H1 (cell line): Measurements from ENCODE around the gene SPIRE2. TPM values are rescaled to one million over a fixed set of nuclear protein-coding genes. Genes with fewer than 3 reads are reported as not detected.

Experiments used
- CTCF ChIA-PET: fragments of 300-600 bp; sonication (Branson Sonifier 250); formaldehyde crosslinking; loops from one replicate; lab custom pipeline; 2021; ENCODE audit not compliant: partially characterized antibody; lab: Charles Lee
- POLR2A ChIA-PET: fragments of 300-600 bp; sonication (Branson Sonifier 250); formaldehyde crosslinking; loops from one replicate; lab custom pipeline; 2021; ENCODE audit warnings: inconsistent platforms; ENCODE audit not compliant: partially characterized antibody; lab: Charles Lee
- DNase-seq, 2 experiments: peaks; one replicate each; pipeline versions ENCODE4 v3.0.0 to v3.0.0-alpha.2; 2010 to 2022; ENCODE audit warnings: low spot score in 2 of 2, low read depth in 1 of 2, mixed read lengths in 1 of 2
- FAIRE-seq: peaks from 2 replicates; lab custom pipeline; 2011; peaks lifted over from hg19 to GRCh38; lab: Jason Lieb, UNC
- H2AFZ ChIP-seq: 2 replicates; pipeline ENCODE4 v1.8.1; 2012; ENCODE audit warnings: low read length, inconsistent platforms
- H2AK5ac ChIP-seq: 2 replicates; pipeline ENCODE4 v1.6.1; 2013; ENCODE audit warnings: low read depth, low read length
- H2BK120ac ChIP-seq: replicated peaks from 2 replicates; pipeline ENCODE3; 2013; ENCODE audit warnings: low read depth, low read length, inconsistent platforms
- H2BK12ac ChIP-seq: 2 replicates; pipeline ENCODE4 v1.6.1; 2013; ENCODE audit warnings: low read depth, low read length
- H2BK15ac ChIP-seq: 2 replicates; pipeline ENCODE4 v1.6.1; 2013; ENCODE audit warnings: low read length
- H2BK20ac ChIP-seq: 2 replicates; pipeline ENCODE4 v1.6.1; 2013; ENCODE audit warnings: low read length
- H2BK5ac ChIP-seq: 2 replicates; pipeline ENCODE4 v1.6.1; 2013; ENCODE audit warnings: low read depth, low read length
- H3K14ac ChIP-seq: 2 replicates; pipeline ENCODE4 v1.6.1; 2013; ENCODE audit warnings: inconsistent platforms; ENCODE audit not compliant: insufficient read length
- H3K18ac ChIP-seq: 2 replicates; pipeline ENCODE4 v1.6.1; 2013; ENCODE audit warnings: low read length; ENCODE audit errors: extremely low read depth
- H3K23ac ChIP-seq: 2 replicates; pipeline ENCODE4 v1.6.1; 2013; ENCODE audit warnings: inconsistent platforms; ENCODE audit not compliant: insufficient read length
- H3K23me2 ChIP-seq: 2 replicates; pipeline ENCODE4 v1.6.1; 2013; ENCODE audit warnings: low read depth, low read length
- H3K27ac ChIP-seq: 2 replicates; pipeline ENCODE4 v1.6.1; 2011; ENCODE audit warnings: low read depth, low read length, inconsistent platforms
- H3K27me3 ChIP-seq, 4 experiments: replicated peaks in 1 of 4; 1 replicate in 1 of 4; 2 replicates in 3 of 4; pipeline versions ENCODE4 v1.6.1 to v1.8.1; 2011 to 2013; ENCODE audit warnings: low read length in 3 of 4, mild to moderate bottlenecking in 3 of 4, inconsistent platforms in 2 of 4, mixed read lengths in 2 of 4, moderate library complexity in 1 of 4; ENCODE audit not compliant: control insufficient read depth in 3 of 4, insufficient read depth in 3 of 4; ENCODE audit errors: extremely low read depth in 1 of 4
- H3K36me3 ChIP-seq, 4 experiments: 2 replicates each; pipeline versions ENCODE4 v1.6.1 to v1.8.1; 2011 to 2013; ENCODE audit warnings: mild to moderate bottlenecking in 4 of 4, low read length in 3 of 4, moderate library complexity in 2 of 4, control low read depth in 1 of 4, inconsistent platforms in 1 of 4; ENCODE audit not compliant: insufficient read depth in 4 of 4, control insufficient read depth in 2 of 4
- H3K4ac ChIP-seq: replicated peaks from 2 replicates; pipeline ENCODE3; 2013; ENCODE audit warnings: low read length, low read depth, mixed read lengths, inconsistent platforms; ENCODE audit not compliant: insufficient read length
- H3K4me1 ChIP-seq, 4 experiments: replicated peaks in 1 of 4; 1 replicate in 1 of 4; 2 replicates in 3 of 4; pipeline versions ENCODE4 v1.6.1 to v1.8.1; 2011 to 2013; ENCODE audit warnings: low read length in 3 of 4, inconsistent platforms in 2 of 4, mixed read lengths in 1 of 4; ENCODE audit not compliant: insufficient read depth in 4 of 4, control insufficient read depth in 3 of 4
- H3K4me2 ChIP-seq, 2 experiments: 2 replicates each; pipeline versions ENCODE4 v1.6.1 to v1.8.1; 2011 to 2013; ENCODE audit warnings: low read depth in 2 of 2, low read length in 2 of 2, control low read depth in 1 of 2, inconsistent platforms in 1 of 2, mild to moderate bottlenecking in 1 of 2; ENCODE audit not compliant: insufficient read depth in 1 of 2
- H3K4me3 ChIP-seq, 4 experiments: fragments of 200-600, 300-600 bp in 1 of 4; sonication (generic), shearing (Covaris generic), sonication (Bioruptor Twin) in 1 of 4; 2 replicates each; pipeline versions ENCODE4 v1.5.1 to v1.8.1; 2011 to 2016; ENCODE audit warnings: low read length in 4 of 4, low read depth in 3 of 4, control low read depth in 2 of 4, inconsistent platforms in 2 of 4, mild to moderate bottlenecking in 2 of 4, mixed read lengths in 1 of 4, moderate library complexity in 1 of 4; ENCODE audit not compliant: insufficient read depth in 2 of 4; ENCODE audit errors: extremely low read depth in 1 of 4
- H3K56ac ChIP-seq: replicated peaks from 2 replicates; pipeline ENCODE3; 2013; ENCODE audit warnings: low read depth, mild to moderate bottlenecking, mixed read lengths, low read length, inconsistent platforms; ENCODE audit not compliant: insufficient read length
- H3K79me1 ChIP-seq: 2 replicates; pipeline ENCODE4 v1.6.1; 2013; ENCODE audit warnings: low read depth, low read length, control low read depth
- H3K79me2 ChIP-seq, 2 experiments: 2 replicates each; pipeline versions ENCODE4 v1.6.1 to v1.8.1; 2012 to 2013; ENCODE audit warnings: low read length in 2 of 2, mild to moderate bottlenecking in 2 of 2, inconsistent platforms in 1 of 2; ENCODE audit not compliant: insufficient read depth in 2 of 2, control insufficient read depth in 1 of 2
- H3K9ac ChIP-seq, 4 experiments: replicated peaks in 1 of 4; 1 replicate in 1 of 4; 2 replicates in 3 of 4; pipeline versions ENCODE4 v1.6.1 to v1.8.1; 2011 to 2013; ENCODE audit warnings: low read depth in 3 of 4, low read length in 3 of 4, control low read depth in 2 of 4, mild to moderate bottlenecking in 2 of 4, moderate library complexity in 2 of 4, inconsistent platforms in 1 of 4; ENCODE audit errors: extremely low read depth in 1 of 4
- H3K9me3 ChIP-seq, 2 experiments: 2 replicates each; pipeline versions ENCODE4 v1.6.1 to v1.8.1; 2012 to 2013; ENCODE audit warnings: mild to moderate bottlenecking in 2 of 2, moderate library complexity in 2 of 2, control low read depth in 1 of 2, inconsistent platforms in 1 of 2, low read depth in 1 of 2, low read length in 1 of 2, mixed read lengths in 1 of 2; ENCODE audit not compliant: insufficient read depth in 2 of 2
- H4K20me1 ChIP-seq, 2 experiments: replicated peaks in 1 of 2; 2 replicates each; pipeline versions ENCODE3 to v1.8.1; 2011 to 2013; ENCODE audit warnings: inconsistent platforms in 2 of 2, low read length in 2 of 2, mild to moderate bottlenecking in 1 of 2; ENCODE audit not compliant: insufficient read depth in 2 of 2, control insufficient read depth in 1 of 2
- H4K5ac ChIP-seq: 2 replicates; pipeline ENCODE4 v1.6.1; 2013; ENCODE audit warnings: low read length, low read depth, mixed read lengths, inconsistent platforms; ENCODE audit not compliant: insufficient read length
- H4K8ac ChIP-seq: 2 replicates; pipeline ENCODE4 v1.8.0; 2013; ENCODE audit warnings: mild to moderate bottlenecking, moderate library complexity, low read length, inconsistent platforms; ENCODE audit not compliant: insufficient read depth; ENCODE audit errors: extremely low read depth
- H4K91ac ChIP-seq: replicated peaks from 2 replicates; pipeline ENCODE3; 2013; ENCODE audit warnings: low read length, mixed read lengths, inconsistent platforms; ENCODE audit not compliant: insufficient read length
- CEBPB ChIP-seq: IDR thresholded peaks from 2 replicates; pipeline ENCODE4 v1.6.1; 2012; ENCODE audit warnings: low read depth, low read length
- SP4 ChIP-seq: IDR thresholded peaks from 2 replicates; pipeline ENCODE4 v1.6.1; 2012; ENCODE audit warnings: low read length, inconsistent platforms
- ZNF274 ChIP-seq: IDR thresholded peaks from 2 replicates; pipeline ENCODE4 v1.7.0; 2012; ENCODE audit warnings: low read length, borderline replicate concordance; ENCODE audit errors: extremely low read depth
- WGBS, 2 experiments: shearing (Covaris generic) in 1 of 2; methylation state at CpG; one replicate each; pipeline versions ENCODE4 v1.1.6 to v1.1.7; 2013 to 2015; ENCODE audit warnings: low lambda C conversion rate in 2 of 2, mixed read lengths in 2 of 2, inconsistent platforms in 1 of 2, low coverage in 1 of 2, missing lambda C conversion rate in 1 of 2; ENCODE audit not compliant: insufficient replicate concordance in 2 of 2, insufficient coverage in 1 of 2, insufficient read length in 1 of 2; ENCODE audit errors: extremely low coverage in 1 of 2, missing lambda C conversion rate in 1 of 2; 5-methylcytosine and 5-hydroxymethylcytosine counted together
- polyA plus RNA-seq, 7 experiments: library from polyadenylated mRNA; depleted of rRNA in 3 of 7; stranded (reverse) in 5 of 7; unstranded in 2 of 7; fragments of >200 nt in 5 of 7; fragments of 200-250 nt in 2 of 7; gene quantifications; 1 replicate in 5 of 7; 2 replicates in 1 of 7; 4 replicates in 1 of 7; pipeline versions ENCODE4 v1.2.1 to v1.2.3, GENCODE V29; 2011 to 2013; ENCODE audit warnings: missing spikeins in 2 of 7, mixed read lengths in 2 of 7
- total RNA-seq: library from RNA; stranded (reverse); fragmentation: NEBNext Ultra II Directional; extraction: Animal tissue kit (Norgen Biotek cat#: 25700); gene quantifications from 2 replicates; pipeline ENCODE4 v1.2.1, GENCODE V29; 2021
- TF ChIP-seq, protein P1 (sequence below): IDR thresholded peaks from 2 replicates; pipeline ENCODE4 v1.6.1; 2011; ENCODE audit warnings: low read depth, mild to moderate bottlenecking, low read length; ENCODE audit not compliant: insufficient read depth

SPIRE2 gene
- total and polyA plus RNA-seq, 2 of the 8 experiments (the other 6 are each of a cell fraction or from before 2014, with no cell fraction given), result 7.4 to 15.4 TPM

DNA sequence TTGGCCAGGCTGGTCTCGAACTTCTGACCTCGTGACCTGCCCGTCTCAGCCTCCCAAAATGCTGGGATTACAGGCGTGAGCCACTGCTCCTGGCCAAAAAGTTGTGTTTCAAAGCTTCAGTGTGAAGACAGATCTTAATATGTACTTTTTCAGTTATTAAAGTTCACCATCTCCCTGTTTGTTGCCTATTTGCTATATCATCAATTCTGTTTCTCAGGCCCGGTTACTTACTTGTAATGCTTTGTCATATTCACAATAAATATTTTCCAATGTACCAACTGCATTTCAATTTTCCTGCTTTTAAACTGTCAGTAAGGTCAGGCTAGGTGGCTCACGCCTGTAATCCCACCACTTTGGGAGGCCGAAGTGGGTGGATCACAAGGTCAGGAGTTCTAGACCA is 34.3 kb upstream of the SPIRE2 start:
- 93% methylated on average over 7 of the region's 7 CpGs; no CpG with 5 or more reads in 1 of the 2 experiments for WGBS, 2 experiments
- no peaks in the 10 kb centered on the region; the same call in 1 of the 2 replicates for H3K23me2 ChIP-seq
- no peak overlapping the region for H3K18ac ChIP-seq
- no peak for DNase-seq
- H3K23ac ChIP-seq, result no peak overlapping the region
- no peak for TF ChIP-seq CEBPB
- TF ChIP-seq, protein P1, sequence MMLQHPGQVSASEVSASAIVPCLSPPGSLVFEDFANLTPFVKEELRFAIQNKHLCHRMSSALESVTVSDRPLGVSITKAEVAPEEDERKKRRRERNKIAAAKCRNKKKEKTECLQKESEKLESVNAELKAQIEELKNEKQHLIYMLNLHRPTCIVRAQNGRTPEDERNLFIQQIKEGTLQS, result no peak
- no peak for TF ChIP-seq SP4
- TF ChIP-seq ZNF274, result no peak
- TF ChIP-seq, all 59 proteins: peak for 0
- Histone ChIP-seq H4K8ac (no peak overlapping the region), H2AK5ac (no peak overlapping the region), H3K27ac (no peak overlapping the region), H3K9me3 (no peaks in the 10 kb centered on the region), H3K36me3 (peaks cover 20 to 61% (median 43%) of the 10 kb centered on the region in 4 experiments), H3K27me3 (no peaks in the 10 kb centered on the region), H2BK20ac (no peak overlapping the region), H3K4ac (no peak overlapping the region), H4K5ac (no peak overlapping the region), H3K4me1 (no peaks in the 10 kb centered on the region), H4K91ac (no peak overlapping the region), H3K79me1 (no peaks in the 10 kb centered on the region; the same call in 1 of the 2 replicates), H2BK5ac (no peak overlapping the region), H2BK12ac (no peak overlapping the region), H3K4me3 (no peak overlapping the region), H2BK120ac (no peak overlapping the region), H3K79me2 (no peaks in the 10 kb centered on the region), H3K56ac (no peak overlapping the region), H2BK15ac (no peak overlapping the region), H4K20me1 (peaks cover 0 to 12% of the 10 kb centered on the region in 2 experiments), H3K9ac (no peak overlapping the region), H3K14ac (no peak overlapping the region), H2AFZ (no peak overlapping the region), H3K4me2 (no peak overlapping the region)
- POLR2A ChIA-PET, result interaction anchor here (0.8 to 1.2 kb wide), 5 partner anchors 9 to 230 kb away, joined by 3 read pairs; no protein-coding TSS in a partner anchor
- CTCF ChIA-PET, result interaction anchor here (0.7 to 6.3 kb wide), 15 partner anchors 9 to 95 kb away, joined by 3 to 44 read pairs (median 5); no protein-coding TSS in a partner anchor
- FAIRE-seq, result no peak
